HL-60/S4 (cell line): ENCODE results near the gene CACNA1I.

Experiments
- in situ Hi-C: fragments of 300-500 bp; cut with MboI; formaldehyde crosslinking; loops from 2 replicates; pipeline ENCODE4 v1.14.3; 2022; ENCODE audit warnings: low sequenced_read_pairs

The CACNA1I gene

GRCh38 chr22:39617970-39618757 lies 47.6 kb downstream of the CACNA1I start:
- in situ Hi-C loops: no loop called here

- in situ Hi-C loops: no loop called here
Observed at GRCh38 chr22:39618996-39619530, 48.5 kb downstream of the CACNA1I start.

- in situ Hi-C loops: no loop called here
Observed at GRCh38 chr22:39620924-39621690, 50.6 kb downstream of the CACNA1I start.

GRCh38 chr22:39621826-39622225 lies 51.3 kb downstream of the CACNA1I start:
- in situ Hi-C loops: no loop called here

GRCh38 chr22:39622881-39623367 lies 52.4 kb downstream of the CACNA1I start:
- in situ Hi-C loops: no loop called here

GRCh38 chr22:39623603-39624500 lies 53.3 kb downstream of the CACNA1I start:
- in situ Hi-C loops: no loop called here

GRCh38 chr22:39624501-39624821 lies 53.9 kb downstream of the CACNA1I start:
- in situ Hi-C loops: no loop called here

GRCh38 chr22:39625569-39626537 lies 55.3 kb downstream of the CACNA1I start:
- in situ Hi-C loops: no loop called here

- in situ Hi-C loops: no loop called here
Observed at GRCh38 chr22:39627208-39627607, 56.7 kb downstream of the CACNA1I start.

GRCh38 chr22:39627865-39628562 lies 57.5 kb downstream of the CACNA1I start:
- in situ Hi-C loops: no loop called here

GRCh38 chr22:39628563-39629080 lies 58.1 kb downstream of the CACNA1I start:
- in situ Hi-C loops: no loop called here

- in situ Hi-C loops: no loop called here
Observed at GRCh38 chr22:39629851-39630250, 59.3 kb downstream of the CACNA1I start.

GRCh38 chr22:39630721-39631120 lies 60.2 kb downstream of the CACNA1I start:
- in situ Hi-C loops: no loop called here

GRCh38 chr22:39631381-39632286 lies 61.1 kb downstream of the CACNA1I start:
- in situ Hi-C loops: no loop called here

GRCh38 chr22:39634530-39635405 lies 64.2 kb downstream of the CACNA1I start:
- in situ Hi-C loops: no loop called here

- in situ Hi-C loops: no loop called here
Observed at GRCh38 chr22:39635719-39636118, 65.2 kb downstream of the CACNA1I start.

- in situ Hi-C loops: no loop called here
Observed at GRCh38 chr22:39638958-39639357, 68.4 kb downstream of the CACNA1I start.
